HL-60 (cell line): ENCODE results near the gene ATP5F1E.

Experiments
- POLR2AphosphoS5 ChIP-seq: IDR thresholded peaks from 2 replicates; pipeline ENCODE4 v1.6.1; 2012; ENCODE audit warnings: low read depth
- TF ChIP-seq, protein P1 (sequence below): IDR thresholded peaks from one replicate; pipeline ENCODE4 v1.5.1; 2011; ENCODE audit warnings: low read length, control low read depth, inconsistent platforms; ENCODE audit not compliant: insufficient read depth

DNA sequence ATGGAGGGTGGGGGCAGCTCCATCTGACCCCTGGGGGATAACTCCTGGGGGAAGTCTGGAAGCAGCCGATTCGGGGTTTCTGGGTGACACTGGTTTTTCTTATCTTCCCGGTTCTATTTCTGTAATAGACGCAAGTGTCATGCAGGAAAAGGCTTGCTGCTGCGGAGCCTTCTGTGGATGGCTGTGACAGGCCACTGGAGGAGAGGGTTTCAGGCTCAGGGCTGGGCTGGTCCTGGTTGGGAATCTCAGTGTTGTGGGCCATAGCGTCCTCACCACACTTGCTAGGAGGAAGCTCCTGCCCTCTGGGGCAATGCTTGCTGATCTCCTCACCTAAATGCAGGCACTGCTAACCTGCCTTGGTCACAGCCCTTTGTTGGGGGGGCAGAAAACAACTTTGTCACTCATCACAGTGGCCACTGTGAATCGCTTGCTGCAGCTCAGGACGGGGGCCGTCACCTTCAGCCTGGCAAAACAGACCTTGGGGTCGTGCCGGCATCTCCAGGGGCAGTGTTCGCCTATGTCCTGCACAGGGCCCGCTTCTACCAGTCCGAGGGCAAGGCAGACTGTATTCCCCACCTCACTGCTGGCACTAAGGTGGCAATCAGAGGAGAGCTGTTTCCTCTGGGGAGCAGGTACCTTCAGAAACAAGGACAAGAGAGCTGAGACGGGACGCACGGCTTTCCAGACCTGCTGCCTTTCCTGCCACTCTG lies 17.3 kb downstream of the ATP5F1E start:
- TF ChIP-seq, protein P1, sequence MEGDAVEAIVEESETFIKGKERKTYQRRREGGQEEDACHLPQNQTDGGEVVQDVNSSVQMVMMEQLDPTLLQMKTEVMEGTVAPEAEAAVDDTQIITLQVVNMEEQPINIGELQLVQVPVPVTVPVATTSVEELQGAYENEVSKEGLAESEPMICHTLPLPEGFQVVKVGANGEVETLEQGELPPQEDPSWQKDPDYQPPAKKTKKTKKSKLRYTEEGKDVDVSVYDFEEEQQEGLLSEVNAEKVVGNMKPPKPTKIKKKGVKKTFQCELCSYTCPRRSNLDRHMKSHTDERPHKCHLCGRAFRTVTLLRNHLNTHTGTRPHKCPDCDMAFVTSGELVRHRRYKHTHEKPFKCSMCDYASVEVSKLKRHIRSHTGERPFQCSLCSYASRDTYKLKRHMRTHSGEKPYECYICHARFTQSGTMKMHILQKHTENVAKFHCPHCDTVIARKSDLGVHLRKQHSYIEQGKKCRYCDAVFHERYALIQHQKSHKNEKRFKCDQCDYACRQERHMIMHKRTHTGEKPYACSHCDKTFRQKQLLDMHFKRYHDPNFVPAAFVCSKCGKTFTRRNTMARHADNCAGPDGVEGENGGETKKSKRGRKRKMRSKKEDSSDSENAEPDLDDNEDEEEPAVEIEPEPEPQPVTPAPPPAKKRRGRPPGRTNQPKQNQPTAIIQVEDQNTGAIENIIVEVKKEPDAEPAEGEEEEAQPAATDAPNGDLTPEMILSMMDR: no peak
- no peak for TF ChIP-seq POLR2AphosphoS5
